DOHH2 (cell line): ENCODE data around the gene CCDC34.

Experiments
- CTCF ChIP-seq: fragments of 200-600 bp; sonication (generic); IDR thresholded peaks from one replicate; pipeline ENCODE4 v1.5.1; 2014; ENCODE audit warnings: antibody characterized with exemption, mild to moderate bottlenecking, low read depth, low read length; ENCODE audit not compliant: poor library complexity, severe bottlenecking
- EZH2phosphoT487 ChIP-seq: fragments of 200-600 bp; sonication (generic); IDR thresholded peaks from 2 replicates; pipeline ENCODE4 v1.6.1; 2017; ENCODE audit warnings: borderline replicate concordance, mild to moderate bottlenecking, antibody characterized with exemption, low read length, moderate library complexity, mixed read lengths

- TF ChIP-seq CTCF, result no peak
- TF ChIP-seq EZH2phosphoT487, result no peak
These were observed 20.6 kb upstream of the CCDC34 start for GRCh38 chr11:27383645-27384044.
